ENCODE measurements around the gene MMAB.

The MMAB gene

GRCh38 chr12:109535231-109535862 lies 38.0 kb downstream of the MMAB start:
- no peak for DNase-seq

- no peak for DNase-seq
These were observed 38.8 kb downstream of the MMAB start for GRCh38 chr12:109534456-109534855.

GRCh38 chr12:109533487-109533740 lies 39.9 kb downstream of the MMAB start:
- DNase-seq: no peak

GRCh38 chr12:109532721-109533486 lies 40.4 kb downstream of the MMAB start:
- no peak for DNase-seq

- no peak for DNase-seq
These were observed 41.9 kb downstream of the MMAB start for GRCh38 chr12:109531411-109531810.

GRCh38 chr12:109529691-109530640 lies 43.3 kb downstream of the MMAB start:
- DNase-seq: no peak

GRCh38 chr12:109527489-109528123 lies 45.7 kb downstream of the MMAB start:
- no peak for DNase-seq

GRCh38 chr12:109525279-109525585 lies 48.1 kb downstream of the MMAB start:
- no peak for DNase-seq

GRCh38 chr12:109524466-109525278 lies 48.6 kb downstream of the MMAB start:
- DNase-seq: no peak

GRCh38 chr12:109523504-109523903 lies 49.8 kb downstream of the MMAB start:
- no peak for DNase-seq

- no peak for DNase-seq
These were observed 50.2 kb downstream of the MMAB start for GRCh38 chr12:109523071-109523470.

- DNase-seq: no peak
These were observed 51.5 kb downstream of the MMAB start for GRCh38 chr12:109521831-109522230.

GRCh38 chr12:109519787-109520186 lies 53.5 kb downstream of the MMAB start:
- DNase-seq: no peak

- no peak for DNase-seq
These were observed 54.3 kb downstream of the MMAB start for GRCh38 chr12:109518820-109519665.

- no peak for DNase-seq
These were observed 55.7 kb downstream of the MMAB start for GRCh38 chr12:109517619-109518018.

- peak; percentile 1 for DNase-seq
These were observed 59.3 kb downstream of the MMAB start for GRCh38 chr12:109513977-109514376.

- DNase-seq: no peak
These were observed 60.3 kb downstream of the MMAB start for GRCh38 chr12:109513051-109513450.

- DNase-seq: no peak
These were observed 60.7 kb downstream of the MMAB start for GRCh38 chr12:109512608-109513007.

GRCh38 chr12:109510196-109510595 lies 63.1 kb downstream of the MMAB start:
- DNase-seq: no peak

GRCh38 chr12:109504068-109504467 lies 69.2 kb downstream of the MMAB start:
- DNase-seq: no peak

Measured in NCI-H1436 treated with DMSO at 0.1 percent for 48 hours (cell line).